GM19455 (cell line): Measurements from ENCODE around the gene PGA3.
"Not testable (repeated sequence)": the region's sequence is repeated elsewhere in the genome, so short reads cannot be mapped to it uniquely, and the experiment has no call there.

Experiments
- ATAC-seq: cut with Tn5 transposase; IDR thresholded peaks from one replicate; pipeline ENCODE4 v1.9.1; 2021; ENCODE audit not compliant: unreplicated experiment

PGA3 gene

GRCh38 chr11:61170566-61170965, 32.7 kb upstream of the PGA3 start:
- no peak for ATAC-seq

GRCh38 chr11:61171907-61172306, 31.4 kb upstream of the PGA3 start:
- ATAC-seq = no peak

GRCh38 chr11:61172356-61172755, 31.0 kb upstream of the PGA3 start:
- ATAC-seq = no peak

- ATAC-seq = no peak
Measured at GRCh38 chr11:61172888-61173287, 30.4 kb upstream of the PGA3 start.

- ATAC-seq = no peak
Measured at GRCh38 chr11:61173456-61173855, 29.9 kb upstream of the PGA3 start.

GRCh38 chr11:61174273-61174672, 29.0 kb upstream of the PGA3 start:
- no peak for ATAC-seq

GRCh38 chr11:61174949-61175348, 28.4 kb upstream of the PGA3 start:
- ATAC-seq = no peak

GRCh38 chr11:61176446-61176845, 26.9 kb upstream of the PGA3 start:
- ATAC-seq = no peak

- not testable (repeated sequence) for ATAC-seq
Measured at GRCh38 chr11:61180205-61180604, 23.1 kb upstream of the PGA3 start.

- ATAC-seq = no peak
Measured at GRCh38 chr11:61181489-61181888, 21.8 kb upstream of the PGA3 start.

GRCh38 chr11:61183645-61184044, 19.7 kb upstream of the PGA3 start:
- ATAC-seq = no peak

GRCh38 chr11:61186504-61186903, 16.8 kb upstream of the PGA3 start:
- no peak for ATAC-seq

GRCh38 chr11:61187505-61188130, 15.7 kb upstream of the PGA3 start:
- no peak for ATAC-seq

- ATAC-seq = no peak
Measured at GRCh38 chr11:61189933-61190332, 13.4 kb upstream of the PGA3 start.

GRCh38 chr11:61193596-61193995, 9.7 kb upstream of the PGA3 start:
- no peak for ATAC-seq

GRCh38 chr11:61194169-61194671, 9.1 kb upstream of the PGA3 start:
- no peak for ATAC-seq

- ATAC-seq = no peak
Measured at GRCh38 chr11:61194981-61195695, 8.2 kb upstream of the PGA3 start.

GRCh38 chr11:61195719-61196118, 7.6 kb upstream of the PGA3 start:
- no peak for ATAC-seq

GRCh38 chr11:61198361-61198760, 5.0 kb upstream of the PGA3 start:
- no peak for ATAC-seq

GRCh38 chr11:61198948-61199523, 4.3 kb upstream of the PGA3 start:
- ATAC-seq = no peak

- ATAC-seq = no peak
Measured at GRCh38 chr11:61201476-61201875, 1.8 kb upstream of the PGA3 start.

GRCh38 chr11:61203873-61204272, 558 bp downstream of the PGA3 start:
- ATAC-seq = not testable (repeated sequence)
